ENCODE measurements around the gene POU2F2.

- TF ChIP-seq CTCF (IDR thresholded peaks at IDR 0.05; ENCODE audit: extremely low read depth in 1 of 2, insufficient read depth in 1 of 2, low read depth in 1 of 2, low read length in 2 of 2) = no peak
- no peak for TF ChIP-seq POLR2AphosphoS5 (IDR thresholded peaks at IDR 0.05; ENCODE audit: insufficient read depth, low read depth, low read length)
- no peak for TF ChIP-seq POLR2A (IDR thresholded peaks at IDR 0.05; ENCODE audit: low read depth, low read length)
- no peak for TF ChIP-seq EZH2 (IDR thresholded peaks at IDR 0.05; ENCODE audit: borderline replicate concordance, low read depth, low read length, severe bottlenecking)
- no peak for TF ChIP-seq FOS (IDR thresholded peaks at IDR 0.05; ENCODE audit: borderline replicate concordance, insufficient read depth, low read length)
These were observed 29.4 kb downstream of the POU2F2 start for GRCh38 chr19:42102877-42103276.
